GM23338 (cell line): ENCODE data around the gene RAPGEF4. TPM values are rescaled to one million over a fixed set of nuclear protein-coding genes. Genes with fewer than 3 reads are reported as not detected.

Source experiments
- ATAC-seq: fragments of 200-7000 bp; cut with Tn5 transposase; 3 replicates; pipeline ENCODE4 v1.9.1; 2020
- DNase-seq: peaks from one replicate; pipeline ENCODE4 v3.0.0-alpha.2; 2015; ENCODE audit warnings: low spot score
- H2AFZ ChIP-seq: fragments of 200-600 bp; sonication (generic); 2 replicates; pipeline ENCODE4 v1.8.0; 2016; ENCODE audit warnings: antibody characterized with exemption, mild to moderate bottlenecking, moderate library complexity
- H3F3A ChIP-seq: fragments of 200-600 bp; sonication (generic); replicated peaks from 2 replicates; pipeline ENCODE4 v1.8.0; 2017; ENCODE audit warnings: antibody characterized with exemption, mixed run types, low read depth
- H3K27ac ChIP-seq: fragments of 200-600 bp; sonication (generic); 2 replicates; pipeline ENCODE4 v1.6.1; 2016; ENCODE audit warnings: low read depth
- H3K27me3 ChIP-seq: fragments of 200-600 bp; sonication (generic); 2 replicates; pipeline ENCODE4 v1.8.0; 2016; ENCODE audit warnings: mild to moderate bottlenecking, mixed run types, moderate library complexity; ENCODE audit not compliant: insufficient read depth
- H3K36me3 ChIP-seq: fragments of 200-600 bp; sonication (generic); 2 replicates; pipeline ENCODE4 v1.8.0; 2016; ENCODE audit warnings: mild to moderate bottlenecking; ENCODE audit not compliant: insufficient read depth
- H3K4me1 ChIP-seq: fragments of 200-600 bp; sonication (generic); 2 replicates; pipeline ENCODE4 v1.8.0; 2016; ENCODE audit warnings: mild to moderate bottlenecking, moderate library complexity; ENCODE audit not compliant: insufficient read depth
- H3K4me2 ChIP-seq: fragments of 200-600 bp; sonication (generic); 2 replicates; pipeline ENCODE4 v1.7.1; 2017; ENCODE audit warnings: mixed run types
- H3K4me3 ChIP-seq: fragments of 200-600 bp; sonication (generic); 2 replicates; pipeline ENCODE4 v1.6.1; 2016; ENCODE audit warnings: mixed run types
- H3K79me2 ChIP-seq: fragments of 200-600 bp; sonication (generic); replicated peaks from 2 replicates; pipeline ENCODE4 v1.8.0; 2017; ENCODE audit warnings: mild to moderate bottlenecking; ENCODE audit not compliant: insufficient read depth
- H3K9me2 ChIP-seq: fragments of 200-600 bp; sonication (generic); 2 replicates; pipeline ENCODE4 v1.8.0; 2017; ENCODE audit not compliant: insufficient read depth
- H4K20me1 ChIP-seq: fragments of 200-600 bp; sonication (generic); replicated peaks from 2 replicates; pipeline ENCODE4 v1.8.0; 2017; ENCODE audit warnings: mild to moderate bottlenecking; ENCODE audit not compliant: insufficient read depth
- H3K27ac Mint-ChIP-seq: 2 replicates; pipeline ENCODE4 v1.8.0; 2020; ENCODE audit warnings: inconsistent platforms, mild to moderate bottlenecking, moderate library complexity, mixed read lengths
- H3K27me3 Mint-ChIP-seq: 3 replicates; pipeline ENCODE4 v1.8.0; 2022; ENCODE audit warnings: low read depth, mild to moderate bottlenecking, moderate library complexity, mixed read lengths, inconsistent platforms; ENCODE audit not compliant: insufficient read depth, poor library complexity
- H3K36me3 Mint-ChIP-seq: 3 replicates; pipeline ENCODE4 v1.8.0; 2021; ENCODE audit warnings: low read depth, mild to moderate bottlenecking, inconsistent platforms, moderate library complexity, mixed read lengths
- H3K4me1 Mint-ChIP-seq: 3 replicates; pipeline ENCODE4 v1.8.0; 2020; ENCODE audit warnings: mild to moderate bottlenecking, inconsistent platforms, mixed read lengths
- H3K4me3 Mint-ChIP-seq: 3 replicates; pipeline ENCODE4 v1.8.0; 2021; ENCODE audit warnings: moderate library complexity, mild to moderate bottlenecking, inconsistent platforms, mixed read lengths
- H3K9me3 Mint-ChIP-seq: 3 replicates; pipeline ENCODE4 v1.8.0; 2020; ENCODE audit warnings: moderate library complexity, mild to moderate bottlenecking, inconsistent platforms, mixed read lengths
- CREB1 ChIP-seq: fragments of 250-450 bp; sonication (Bioruptor Pico); IDR thresholded peaks from 2 replicates; pipeline ENCODE4 v1.5.0; 2020; ENCODE audit warnings: low read depth, mild to moderate bottlenecking, moderate library complexity
- EZH2 ChIP-seq: fragments of 200-600 bp; sonication (generic); IDR thresholded peaks from one replicate; pipeline ENCODE4 v1.8.0; 2017; ENCODE audit warnings: antibody characterized with exemption, mild to moderate bottlenecking, low read depth; ENCODE audit not compliant: unreplicated experiment
- EZH2phosphoT487 ChIP-seq: fragments of 200-600 bp; sonication (generic); IDR thresholded peaks from one replicate; pipeline ENCODE4 v1.8.1; 2018; ENCODE audit warnings: antibody characterized with exemption; ENCODE audit not compliant: unreplicated experiment
- JUNB ChIP-seq: IDR thresholded peaks from one replicate; pipeline ENCODE4 v1.6.1; 2016; ENCODE audit warnings: antibody characterized with exemption; ENCODE audit not compliant: unreplicated experiment
- NANOG ChIP-seq: IDR thresholded peaks from 2 replicates; pipeline ENCODE4 v1.6.1; 2016; ENCODE audit warnings: antibody characterized with exemption, borderline replicate concordance
- POLR2AphosphoS5 ChIP-seq: IDR thresholded peaks from 2 replicates; pipeline ENCODE4 v1.6.1; 2016; ENCODE audit warnings: antibody characterized with exemption, low read depth
- STAT1 ChIP-seq: IDR thresholded peaks from one replicate; pipeline ENCODE4 v1.6.1; 2016; ENCODE audit warnings: antibody characterized with exemption; ENCODE audit not compliant: unreplicated experiment
- ZNF114 ChIP-seq: fragments of 250-450 bp; sonication (Bioruptor Pico); IDR thresholded peaks from 2 replicates; pipeline ENCODE4 v1.5.0; 2020; ENCODE audit warnings: mild to moderate bottlenecking, moderate library complexity
- ZNF331 ChIP-seq: fragments of 250-450 bp; sonication (Bioruptor Pico); IDR thresholded peaks from 2 replicates; pipeline ENCODE4 v1.5.0; 2020; ENCODE audit warnings: low read depth, mild to moderate bottlenecking, moderate library complexity
- polyA plus RNA-seq: library from polyadenylated mRNA; unstranded; fragments of >200 nt; fragmentation: Nextera tagmentation; extraction: Ambion mirVana; gene quantifications from 2 replicates; pipeline ENCODE4 v1.2.1, GENCODE V29; 2016
- total RNA-seq: library from RNA; depleted of rRNA; stranded (reverse); fragments of >200 nt; shearing (Covaris generic); gene quantifications from 2 replicates; pipeline ENCODE4 v1.2.3, GENCODE V29; 2014
- TF ChIP-seq, protein P1 (sequence below): IDR thresholded peaks from one replicate; pipeline ENCODE4 v1.6.1; 2018; ENCODE audit warnings: antibody characterized with exemption; ENCODE audit not compliant: unreplicated experiment
- TF ChIP-seq, protein P2 (sequence below): fragments of 250-450 bp; sonication (Bioruptor Pico); IDR thresholded peaks from 2 replicates; pipeline ENCODE4 v1.5.0; 2020; ENCODE audit warnings: mild to moderate bottlenecking, moderate library complexity
- TF ChIP-seq, protein P3 (sequence below): IDR thresholded peaks from 2 replicates; pipeline ENCODE4 v1.6.1; 2016; ENCODE audit warnings: antibody characterized with exemption
- TF ChIP-seq, protein P4 (sequence below), 2 experiments: fragments of 200-600 bp in 1 of 2; sonication (generic) in 1 of 2; conservative IDR thresholded peaks; 2 replicates each; pipeline versions ENCODE4 v1.5.1 to v1.6.1; 2016 to 2017; ENCODE audit warnings: antibody characterized with exemption in 2 of 2, low read depth in 2 of 2, mild to moderate bottlenecking in 2 of 2, moderate library complexity in 1 of 2

The RAPGEF4 gene
- total and polyA plus RNA-seq, 2 experiments from 2014 or later = 1.7 to 4.7 TPM

DNA sequence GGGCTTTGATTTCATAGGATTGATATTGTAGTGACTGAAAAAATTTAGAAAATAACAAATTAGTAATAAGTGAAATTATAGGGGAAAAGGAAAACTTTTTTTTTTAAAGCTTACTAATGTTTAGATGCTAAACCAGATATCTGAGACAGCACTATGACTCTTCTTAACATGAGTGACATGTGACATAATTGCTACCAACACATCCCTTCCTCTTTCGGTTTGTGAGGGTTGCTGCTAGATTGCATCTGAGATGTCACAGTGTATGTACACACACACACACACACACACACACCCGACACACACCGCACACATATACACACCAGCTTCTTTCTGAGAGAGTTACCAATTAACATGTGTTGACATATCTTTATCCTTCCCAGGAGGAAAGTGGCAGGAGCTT, 18.0 kb downstream of the RAPGEF4 start (continued):
- TF ChIP-seq POLR2AphosphoS5 (no peak), STAT1 (no peak)

DNA sequence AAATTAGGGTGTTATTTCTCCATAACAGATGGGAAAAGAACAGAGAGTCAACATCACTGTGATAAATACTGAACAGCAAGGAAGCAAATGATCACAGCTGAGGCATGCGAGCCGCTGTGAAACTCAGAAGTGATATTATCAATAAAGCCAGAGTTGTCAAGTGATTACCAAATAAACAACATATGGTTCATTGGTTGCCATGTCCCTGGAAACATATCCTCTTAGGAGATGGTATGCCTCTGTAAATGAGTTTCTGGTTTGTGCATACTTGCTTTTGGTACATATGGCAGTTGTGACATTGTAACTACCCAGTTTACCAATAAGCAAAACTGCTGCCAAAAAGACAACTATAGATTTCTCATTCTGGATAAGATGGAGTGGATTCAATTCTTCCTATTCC, 23.8 kb downstream of the RAPGEF4 start:
- Histone ChIP-seq H3K36me3 (no peaks in the 10 kb centered on the region), H3K27me3 (no peaks in the 10 kb centered on the region), H3K9me2 (no peaks in the 10 kb centered on the region; the same call in 1 of the 2 replicates), H3K4me1 (no peaks in the 10 kb centered on the region), H3F3A (no peaks in the 10 kb centered on the region), H3K4me3 (no peak overlapping the region), H2AFZ (no peak overlapping the region), H3K79me2 (no peaks in the 10 kb centered on the region), H3K4me2 (no peak overlapping the region), H4K20me1 (no peaks in the 10 kb centered on the region), H3K27ac (no peak overlapping the region)
- H3K4me1 Mint-ChIP-seq = no peaks in the 10 kb centered on the region
- no peak overlapping the region for H3K27ac Mint-ChIP-seq
- DNase-seq (no peak), ATAC-seq (no peak)
- TF ChIP-seq, protein P1, sequence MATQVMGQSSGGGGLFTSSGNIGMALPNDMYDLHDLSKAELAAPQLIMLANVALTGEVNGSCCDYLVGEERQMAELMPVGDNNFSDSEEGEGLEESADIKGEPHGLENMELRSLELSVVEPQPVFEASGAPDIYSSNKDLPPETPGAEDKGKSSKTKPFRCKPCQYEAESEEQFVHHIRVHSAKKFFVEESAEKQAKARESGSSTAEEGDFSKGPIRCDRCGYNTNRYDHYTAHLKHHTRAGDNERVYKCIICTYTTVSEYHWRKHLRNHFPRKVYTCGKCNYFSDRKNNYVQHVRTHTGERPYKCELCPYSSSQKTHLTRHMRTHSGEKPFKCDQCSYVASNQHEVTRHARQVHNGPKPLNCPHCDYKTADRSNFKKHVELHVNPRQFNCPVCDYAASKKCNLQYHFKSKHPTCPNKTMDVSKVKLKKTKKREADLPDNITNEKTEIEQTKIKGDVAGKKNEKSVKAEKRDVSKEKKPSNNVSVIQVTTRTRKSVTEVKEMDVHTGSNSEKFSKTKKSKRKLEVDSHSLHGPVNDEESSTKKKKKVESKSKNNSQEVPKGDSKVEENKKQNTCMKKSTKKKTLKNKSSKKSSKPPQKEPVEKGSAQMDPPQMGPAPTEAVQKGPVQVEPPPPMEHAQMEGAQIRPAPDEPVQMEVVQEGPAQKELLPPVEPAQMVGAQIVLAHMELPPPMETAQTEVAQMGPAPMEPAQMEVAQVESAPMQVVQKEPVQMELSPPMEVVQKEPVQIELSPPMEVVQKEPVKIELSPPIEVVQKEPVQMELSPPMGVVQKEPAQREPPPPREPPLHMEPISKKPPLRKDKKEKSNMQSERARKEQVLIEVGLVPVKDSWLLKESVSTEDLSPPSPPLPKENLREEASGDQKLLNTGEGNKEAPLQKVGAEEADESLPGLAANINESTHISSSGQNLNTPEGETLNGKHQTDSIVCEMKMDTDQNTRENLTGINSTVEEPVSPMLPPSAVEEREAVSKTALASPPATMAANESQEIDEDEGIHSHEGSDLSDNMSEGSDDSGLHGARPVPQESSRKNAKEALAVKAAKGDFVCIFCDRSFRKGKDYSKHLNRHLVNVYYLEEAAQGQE = no peak
- TF ChIP-seq, protein P2, sequence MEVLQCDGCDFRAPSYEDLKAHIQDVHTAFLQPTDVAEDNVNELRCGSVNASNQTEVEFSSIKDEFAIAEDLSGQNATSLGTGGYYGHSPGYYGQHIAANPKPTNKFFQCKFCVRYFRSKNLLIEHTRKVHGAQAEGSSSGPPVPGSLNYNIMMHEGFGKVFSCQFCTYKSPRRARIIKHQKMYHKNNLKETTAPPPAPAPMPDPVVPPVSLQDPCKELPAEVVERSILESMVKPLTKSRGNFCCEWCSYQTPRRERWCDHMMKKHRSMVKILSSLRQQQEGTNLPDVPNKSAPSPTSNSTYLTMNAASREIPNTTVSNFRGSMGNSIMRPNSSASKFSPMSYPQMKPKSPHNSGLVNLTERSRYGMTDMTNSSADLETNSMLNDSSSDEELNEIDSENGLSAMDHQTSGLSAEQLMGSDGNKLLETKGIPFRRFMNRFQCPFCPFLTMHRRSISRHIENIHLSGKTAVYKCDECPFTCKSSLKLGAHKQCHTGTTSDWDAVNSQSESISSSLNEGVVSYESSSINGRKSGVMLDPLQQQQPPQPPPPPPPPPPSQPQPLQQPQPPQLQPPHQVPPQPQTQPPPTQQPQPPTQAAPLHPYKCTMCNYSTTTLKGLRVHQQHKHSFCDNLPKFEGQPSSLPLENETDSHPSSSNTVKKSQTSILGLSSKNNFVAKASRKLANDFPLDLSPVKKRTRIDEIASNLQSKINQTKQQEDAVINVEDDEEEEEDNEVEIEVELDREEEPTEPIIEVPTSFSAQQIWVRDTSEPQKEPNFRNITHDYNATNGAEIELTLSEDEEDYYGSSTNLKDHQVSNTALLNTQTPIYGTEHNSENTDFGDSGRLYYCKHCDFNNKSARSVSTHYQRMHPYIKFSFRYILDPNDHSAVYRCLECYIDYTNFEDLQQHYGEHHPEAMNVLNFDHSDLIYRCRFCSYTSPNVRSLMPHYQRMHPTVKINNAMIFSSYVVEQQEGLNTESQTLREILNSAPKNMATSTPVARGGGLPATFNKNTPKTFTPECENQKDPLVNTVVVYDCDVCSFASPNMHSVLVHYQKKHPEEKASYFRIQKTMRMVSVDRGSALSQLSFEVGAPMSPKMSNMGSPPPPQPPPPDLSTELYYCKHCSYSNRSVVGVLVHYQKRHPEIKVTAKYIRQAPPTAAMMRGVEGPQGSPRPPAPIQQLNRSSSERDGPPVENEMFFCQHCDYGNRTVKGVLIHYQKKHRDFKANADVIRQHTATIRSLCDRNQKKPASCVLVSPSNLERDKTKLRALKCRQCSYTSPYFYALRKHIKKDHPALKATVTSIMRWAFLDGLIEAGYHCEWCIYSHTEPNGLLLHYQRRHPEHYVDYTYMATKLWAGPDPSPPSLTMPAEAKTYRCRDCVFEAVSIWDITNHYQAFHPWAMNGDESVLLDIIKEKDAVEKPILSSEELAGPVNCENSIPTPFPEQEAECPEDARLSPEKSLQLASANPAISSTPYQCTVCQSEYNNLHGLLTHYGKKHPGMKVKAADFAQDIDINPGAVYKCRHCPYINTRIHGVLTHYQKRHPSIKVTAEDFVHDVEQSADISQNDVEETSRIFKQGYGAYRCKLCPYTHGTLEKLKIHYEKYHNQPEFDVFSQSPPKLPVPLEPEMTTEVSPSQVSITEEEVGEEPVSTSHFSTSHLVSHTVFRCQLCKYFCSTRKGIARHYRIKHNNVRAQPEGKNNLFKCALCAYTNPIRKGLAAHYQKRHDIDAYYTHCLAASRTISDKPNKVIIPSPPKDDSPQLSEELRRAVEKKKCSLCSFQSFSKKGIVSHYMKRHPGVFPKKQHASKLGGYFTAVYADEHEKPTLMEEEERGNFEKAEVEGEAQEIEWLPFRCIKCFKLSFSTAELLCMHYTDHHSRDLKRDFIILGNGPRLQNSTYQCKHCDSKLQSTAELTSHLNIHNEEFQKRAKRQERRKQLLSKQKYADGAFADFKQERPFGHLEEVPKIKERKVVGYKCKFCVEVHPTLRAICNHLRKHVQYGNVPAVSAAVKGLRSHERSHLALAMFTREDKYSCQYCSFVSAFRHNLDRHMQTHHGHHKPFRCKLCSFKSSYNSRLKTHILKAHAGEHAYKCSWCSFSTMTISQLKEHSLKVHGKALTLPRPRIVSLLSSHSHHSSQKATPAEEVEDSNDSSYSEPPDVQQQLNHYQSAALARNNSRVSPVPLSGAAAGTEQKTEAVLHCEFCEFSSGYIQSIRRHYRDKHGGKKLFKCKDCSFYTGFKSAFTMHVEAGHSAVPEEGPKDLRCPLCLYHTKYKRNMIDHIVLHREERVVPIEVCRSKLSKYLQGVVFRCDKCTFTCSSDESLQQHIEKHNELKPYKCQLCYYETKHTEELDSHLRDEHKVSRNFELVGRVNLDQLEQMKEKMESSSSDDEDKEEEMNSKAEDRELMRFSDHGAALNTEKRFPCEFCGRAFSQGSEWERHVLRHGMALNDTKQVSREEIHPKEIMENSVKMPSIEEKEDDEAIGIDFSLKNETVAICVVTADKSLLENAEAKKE = no peak
- TF ChIP-seq EZH2 (no peak), STAT1 (no peak), JUNB (no peak), EZH2phosphoT487 (no peak), CREB1 (no peak), POLR2AphosphoS5 (no peak), ZNF331 (no peak), ZNF114 (no peak), NANOG (no peak)
- TF ChIP-seq, protein P3, sequence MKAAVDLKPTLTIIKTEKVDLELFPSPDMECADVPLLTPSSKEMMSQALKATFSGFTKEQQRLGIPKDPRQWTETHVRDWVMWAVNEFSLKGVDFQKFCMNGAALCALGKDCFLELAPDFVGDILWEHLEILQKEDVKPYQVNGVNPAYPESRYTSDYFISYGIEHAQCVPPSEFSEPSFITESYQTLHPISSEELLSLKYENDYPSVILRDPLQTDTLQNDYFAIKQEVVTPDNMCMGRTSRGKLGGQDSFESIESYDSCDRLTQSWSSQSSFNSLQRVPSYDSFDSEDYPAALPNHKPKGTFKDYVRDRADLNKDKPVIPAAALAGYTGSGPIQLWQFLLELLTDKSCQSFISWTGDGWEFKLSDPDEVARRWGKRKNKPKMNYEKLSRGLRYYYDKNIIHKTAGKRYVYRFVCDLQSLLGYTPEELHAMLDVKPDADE = no peak
- TF ChIP-seq, protein P4, sequence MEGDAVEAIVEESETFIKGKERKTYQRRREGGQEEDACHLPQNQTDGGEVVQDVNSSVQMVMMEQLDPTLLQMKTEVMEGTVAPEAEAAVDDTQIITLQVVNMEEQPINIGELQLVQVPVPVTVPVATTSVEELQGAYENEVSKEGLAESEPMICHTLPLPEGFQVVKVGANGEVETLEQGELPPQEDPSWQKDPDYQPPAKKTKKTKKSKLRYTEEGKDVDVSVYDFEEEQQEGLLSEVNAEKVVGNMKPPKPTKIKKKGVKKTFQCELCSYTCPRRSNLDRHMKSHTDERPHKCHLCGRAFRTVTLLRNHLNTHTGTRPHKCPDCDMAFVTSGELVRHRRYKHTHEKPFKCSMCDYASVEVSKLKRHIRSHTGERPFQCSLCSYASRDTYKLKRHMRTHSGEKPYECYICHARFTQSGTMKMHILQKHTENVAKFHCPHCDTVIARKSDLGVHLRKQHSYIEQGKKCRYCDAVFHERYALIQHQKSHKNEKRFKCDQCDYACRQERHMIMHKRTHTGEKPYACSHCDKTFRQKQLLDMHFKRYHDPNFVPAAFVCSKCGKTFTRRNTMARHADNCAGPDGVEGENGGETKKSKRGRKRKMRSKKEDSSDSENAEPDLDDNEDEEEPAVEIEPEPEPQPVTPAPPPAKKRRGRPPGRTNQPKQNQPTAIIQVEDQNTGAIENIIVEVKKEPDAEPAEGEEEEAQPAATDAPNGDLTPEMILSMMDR (conservative IDR thresholded peaks at IDR 0.05; ENCODE audit: low read depth in 2 of 2) = no peak
- H3K36me3 Mint-ChIP-seq = peaks cover 9% of the 10 kb centered on the region; the same call in 2 of the 3 replicates
- no peak overlapping the region for H3K4me3 Mint-ChIP-seq
- H3K9me3 Mint-ChIP-seq = peaks cover 18% of the 10 kb centered on the region
- peaks cover 1% of the 10 kb centered on the region for H3K27me3 Mint-ChIP-seq
